BJ (cell line): Measurements from ENCODE around the gene ST6GAL1. TPM values are rescaled to one million over a fixed set of nuclear protein-coding genes. Genes with fewer than 3 reads are reported as not detected.
"Not testable (repeated sequence)": the region's sequence is repeated elsewhere in the genome, so short reads cannot be mapped to it uniquely, and the experiment has no call there.

Source experiments
- CTCF ChIA-PET: fragments of 350-600 bp; formaldehyde crosslinking; extraction: SDS; loops from one replicate; lab custom pipeline; 2021; ENCODE audit warnings: antibody characterized with exemption, inconsistent platforms; lab: Yijun Ruan, JAX
- POLR2A ChIA-PET: fragments of 300-600 bp; sonication (Branson Sonifier 250); formaldehyde crosslinking; extraction: SDS; loops from one replicate; lab custom pipeline; 2021; ENCODE audit warnings: antibody characterized with exemption; lab: Charles Lee
- DNase-seq: peaks from one replicate; pipeline ENCODE4 v3.0.0-alpha.2; 2011; ENCODE audit warnings: low read depth
- H3K27me3 ChIP-seq: 2 replicates; pipeline ENCODE4 v1.6.0; 2011; ENCODE audit warnings: low read length; ENCODE audit not compliant: control insufficient read depth, insufficient read depth
- H3K36me3 ChIP-seq: 2 replicates; pipeline ENCODE4 v1.5.1; 2011; ENCODE audit warnings: low read length; ENCODE audit not compliant: control insufficient read depth, insufficient read depth
- H3K4me3 ChIP-seq: 2 replicates; pipeline ENCODE4 v1.5.1; 2011; ENCODE audit warnings: low read depth, mild to moderate bottlenecking, control low read depth, low read length
- CTCF ChIP-seq: IDR thresholded peaks from 2 replicates; pipeline ENCODE4 v1.5.1; 2011; ENCODE audit warnings: low read depth, mild to moderate bottlenecking, control low read depth, inconsistent platforms, low read length, moderate library complexity; ENCODE audit not compliant: insufficient read depth
- polyA plus RNA-seq: library from polyadenylated mRNA; depleted of rRNA; stranded (reverse); fragments of >200 nt; gene quantifications from 2 replicates; pipeline ENCODE4 v1.2.3, GENCODE V29; 2011

ST6GAL1 gene
- polyA plus RNA-seq, 1 experiment: 1.5 TPM

- DNase-seq: no peak
- Histone ChIP-seq H3K36me3 (no peaks in the 10 kb centered on the region), H3K27me3 (no peaks in the 10 kb centered on the region), H3K4me3 (no peak overlapping the region)
- ChIA-PET POLR2A (no interaction called here), CTCF (interaction anchor here (0.5 kb wide), 1 partner anchor 851 kb away, joined by 3 read pairs; no protein-coding TSS in a partner anchor)
- no peak for TF ChIP-seq CTCF
These were observed 34.3 kb downstream of the ST6GAL1 start for GRCh38 chr3:186964616-186965015.

- CTCF ChIA-PET: interaction anchor here (1.6 kb wide), 1 partner anchor 17 kb away, joined by 5 read pairs; no protein-coding TSS in a partner anchor
- no peak for DNase-seq
- POLR2A ChIA-PET: no interaction called here
- H3K36me3 ChIP-seq: no peaks in the 10 kb centered on the region
- TF ChIP-seq CTCF: no peak
- no peaks in the 10 kb centered on the region for H3K27me3 ChIP-seq
- H3K4me3 ChIP-seq: no peak overlapping the region
These were observed 35.0 kb downstream of the ST6GAL1 start for GRCh38 chr3:186965141-186965879.

- POLR2A ChIA-PET: interaction anchor here (0.6 kb wide), 1 partner anchor 32 kb away, joined by 3 read pairs; no protein-coding TSS in a partner anchor
- Histone ChIP-seq H3K27me3 (no peaks in the 10 kb centered on the region), H3K36me3 (no peaks in the 10 kb centered on the region), H3K4me3 (no peak overlapping the region)
- TF ChIP-seq CTCF: no peak
- CTCF ChIA-PET: interaction anchor here (0.7 to 1.6 kb wide), 2 partner anchors 16 to 28 kb away, joined by 3 to 5 read pairs; no protein-coding TSS in a partner anchor
- no peak for DNase-seq
These were observed 36.1 kb downstream of the ST6GAL1 start for GRCh38 chr3:186966406-186966805.

- H3K36me3 ChIP-seq, POLR2A ChIA-PET, H3K27me3 ChIP-seq, DNase-seq, H3K4me3 ChIP-seq: not testable (repeated sequence)
- CTCF ChIA-PET: interaction anchor here (1.6 kb wide), 1 partner anchor 15 kb away, joined by 5 read pairs; no protein-coding TSS in a partner anchor
These were observed 36.9 kb downstream of the ST6GAL1 start for GRCh38 chr3:186967236-186967635.

GRCh38 chr3:186967686-186968085 is 37.4 kb downstream of the ST6GAL1 start:
- Histone ChIP-seq H3K27me3 (no peaks in the 10 kb centered on the region; the same call in 1 of the 2 replicates), H3K36me3 (no peaks in the 10 kb centered on the region), H3K4me3 (no peak overlapping the region)
- ChIA-PET POLR2A (no interaction called here), CTCF (interaction anchor here (1.3 kb wide), 1 partner anchor 13 kb away, joined by 3 read pairs; no protein-coding TSS in a partner anchor)
- TF ChIP-seq CTCF: no peak
- no peak for DNase-seq
